GM12873 (cell line): ENCODE data around the gene NDUFA1.

Experiments
- TF ChIP-seq, protein P1 (sequence below): IDR thresholded peaks from 2 replicates; pipeline ENCODE4 v1.5.1; 2012; ENCODE audit warnings: low read depth, mild to moderate bottlenecking, moderate library complexity, low read length, control low read depth; ENCODE audit not compliant: insufficient read depth; ENCODE audit errors: missing control alignments

Gene NDUFA1

DNA sequence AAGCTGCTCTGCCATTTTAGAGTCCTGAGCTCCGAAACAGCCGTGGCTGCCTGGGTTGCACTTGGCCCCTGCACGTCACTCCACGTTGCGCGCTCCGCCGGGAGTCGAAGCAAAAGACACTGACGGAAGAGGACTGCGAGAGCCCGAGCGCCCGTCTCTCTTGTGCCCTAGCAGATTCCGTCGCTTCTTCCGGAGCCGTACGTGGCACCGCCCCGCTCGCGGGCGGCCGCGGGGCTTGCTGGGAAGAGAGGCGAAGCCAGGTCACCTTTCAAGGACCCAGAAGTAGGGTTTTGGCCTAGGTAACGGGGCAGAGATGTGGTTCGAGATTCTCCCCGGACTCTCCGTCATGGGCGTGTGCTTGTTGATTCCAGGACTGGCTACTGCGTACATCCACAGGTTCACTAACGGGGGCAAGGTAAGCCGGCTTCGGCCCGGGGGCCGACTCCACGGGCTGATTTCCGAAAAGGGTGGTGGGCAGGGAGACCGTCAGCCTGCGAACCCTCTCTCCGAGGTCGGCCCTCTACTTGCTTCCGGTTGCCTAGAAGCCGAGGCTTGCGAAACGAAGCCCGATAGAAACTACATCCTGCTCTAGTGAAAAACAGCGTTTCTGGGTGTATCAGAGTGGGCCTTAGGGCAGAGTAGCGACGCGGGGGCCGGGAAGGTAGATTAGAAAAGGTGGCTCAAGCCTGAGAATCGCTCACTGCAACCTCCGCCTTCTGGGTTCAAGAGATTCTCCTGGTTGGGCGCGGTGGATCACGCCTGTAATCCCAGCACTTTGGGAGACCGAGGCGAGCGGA is at the start of gene NDUFA1, which contains the start of gene RNF113A:
Gene NDUFA1 (plus strand): TSS at position 234 of the 797 bp plus-strand sequence. CDS start 80 bp downstream, at position 314.
Gene RNF113A (minus strand): TSS at position 135 of the 797 bp plus-strand sequence. CDS start 120 bp downstream, at position 15.
- TF ChIP-seq, protein P1, sequence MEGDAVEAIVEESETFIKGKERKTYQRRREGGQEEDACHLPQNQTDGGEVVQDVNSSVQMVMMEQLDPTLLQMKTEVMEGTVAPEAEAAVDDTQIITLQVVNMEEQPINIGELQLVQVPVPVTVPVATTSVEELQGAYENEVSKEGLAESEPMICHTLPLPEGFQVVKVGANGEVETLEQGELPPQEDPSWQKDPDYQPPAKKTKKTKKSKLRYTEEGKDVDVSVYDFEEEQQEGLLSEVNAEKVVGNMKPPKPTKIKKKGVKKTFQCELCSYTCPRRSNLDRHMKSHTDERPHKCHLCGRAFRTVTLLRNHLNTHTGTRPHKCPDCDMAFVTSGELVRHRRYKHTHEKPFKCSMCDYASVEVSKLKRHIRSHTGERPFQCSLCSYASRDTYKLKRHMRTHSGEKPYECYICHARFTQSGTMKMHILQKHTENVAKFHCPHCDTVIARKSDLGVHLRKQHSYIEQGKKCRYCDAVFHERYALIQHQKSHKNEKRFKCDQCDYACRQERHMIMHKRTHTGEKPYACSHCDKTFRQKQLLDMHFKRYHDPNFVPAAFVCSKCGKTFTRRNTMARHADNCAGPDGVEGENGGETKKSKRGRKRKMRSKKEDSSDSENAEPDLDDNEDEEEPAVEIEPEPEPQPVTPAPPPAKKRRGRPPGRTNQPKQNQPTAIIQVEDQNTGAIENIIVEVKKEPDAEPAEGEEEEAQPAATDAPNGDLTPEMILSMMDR: no peak

DNA sequence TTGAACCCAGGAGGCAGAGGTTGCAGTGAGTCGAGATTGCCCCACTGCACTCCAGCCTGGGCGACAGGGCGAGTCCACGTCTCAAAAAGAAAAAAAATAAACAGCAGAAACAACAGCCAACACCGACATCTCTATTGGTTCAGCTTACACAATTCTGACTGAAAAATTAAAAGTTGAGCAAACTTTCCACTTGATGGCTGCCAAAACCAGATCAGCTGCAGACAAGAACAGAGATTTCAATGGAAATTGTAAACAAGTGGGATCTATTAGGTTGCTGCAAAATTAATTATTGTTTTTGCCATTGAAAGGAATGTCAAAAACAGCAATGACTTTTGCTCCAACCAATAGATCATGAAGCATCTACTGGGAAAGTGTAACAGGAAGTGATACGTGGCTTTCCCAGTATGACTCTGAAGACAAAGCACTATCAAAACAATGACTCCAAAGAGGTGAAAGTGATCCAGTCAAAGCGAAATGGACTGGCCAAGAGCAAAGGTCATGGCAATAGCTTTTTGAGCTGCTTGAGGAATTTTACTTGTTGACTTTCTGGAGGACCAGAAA is 45.2 kb upstream of the NDUFA1 start:
- TF ChIP-seq, protein P1: no peak

DNA sequence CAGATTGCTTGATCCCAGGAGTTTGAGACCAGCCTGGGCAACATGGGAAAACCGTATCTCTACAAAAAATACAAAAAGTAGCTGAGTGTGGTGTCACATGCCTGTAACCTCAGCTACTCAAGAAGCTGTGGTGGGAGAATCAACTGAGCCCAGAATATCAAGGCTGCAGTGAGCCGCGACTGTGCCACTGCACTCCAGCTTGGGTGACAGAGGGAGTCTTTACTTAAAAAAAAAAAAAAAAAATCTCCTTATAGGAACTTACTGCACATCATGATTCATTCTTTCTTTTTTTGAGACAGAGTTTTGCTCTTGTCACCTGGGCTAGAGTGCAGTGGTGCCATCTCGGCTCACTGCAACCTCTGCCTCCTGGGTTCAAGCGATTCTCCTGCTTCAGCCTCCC is 43.2 kb upstream of the NDUFA1 start:
- TF ChIP-seq, protein P1: no peak

DNA sequence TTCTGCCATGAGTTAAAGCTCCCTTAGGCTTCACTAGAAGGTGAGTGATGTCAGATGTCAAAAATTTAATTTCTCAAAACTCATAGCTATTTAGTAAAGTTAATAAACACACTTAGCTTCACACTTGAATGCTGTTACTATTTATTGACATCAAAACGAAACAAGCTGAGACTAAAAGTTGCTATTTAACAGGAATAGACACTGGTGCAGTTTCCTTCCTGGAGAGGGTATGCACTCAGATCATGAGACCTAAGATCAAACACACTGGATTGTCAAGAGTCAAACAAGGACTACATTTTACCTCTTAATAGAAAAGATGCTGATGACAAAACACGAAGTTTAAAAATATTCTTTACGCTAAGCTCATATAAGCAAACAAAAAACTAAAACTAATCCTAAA is 37.7 kb upstream of the NDUFA1 start:
- TF ChIP-seq, protein P1: no peak

DNA sequence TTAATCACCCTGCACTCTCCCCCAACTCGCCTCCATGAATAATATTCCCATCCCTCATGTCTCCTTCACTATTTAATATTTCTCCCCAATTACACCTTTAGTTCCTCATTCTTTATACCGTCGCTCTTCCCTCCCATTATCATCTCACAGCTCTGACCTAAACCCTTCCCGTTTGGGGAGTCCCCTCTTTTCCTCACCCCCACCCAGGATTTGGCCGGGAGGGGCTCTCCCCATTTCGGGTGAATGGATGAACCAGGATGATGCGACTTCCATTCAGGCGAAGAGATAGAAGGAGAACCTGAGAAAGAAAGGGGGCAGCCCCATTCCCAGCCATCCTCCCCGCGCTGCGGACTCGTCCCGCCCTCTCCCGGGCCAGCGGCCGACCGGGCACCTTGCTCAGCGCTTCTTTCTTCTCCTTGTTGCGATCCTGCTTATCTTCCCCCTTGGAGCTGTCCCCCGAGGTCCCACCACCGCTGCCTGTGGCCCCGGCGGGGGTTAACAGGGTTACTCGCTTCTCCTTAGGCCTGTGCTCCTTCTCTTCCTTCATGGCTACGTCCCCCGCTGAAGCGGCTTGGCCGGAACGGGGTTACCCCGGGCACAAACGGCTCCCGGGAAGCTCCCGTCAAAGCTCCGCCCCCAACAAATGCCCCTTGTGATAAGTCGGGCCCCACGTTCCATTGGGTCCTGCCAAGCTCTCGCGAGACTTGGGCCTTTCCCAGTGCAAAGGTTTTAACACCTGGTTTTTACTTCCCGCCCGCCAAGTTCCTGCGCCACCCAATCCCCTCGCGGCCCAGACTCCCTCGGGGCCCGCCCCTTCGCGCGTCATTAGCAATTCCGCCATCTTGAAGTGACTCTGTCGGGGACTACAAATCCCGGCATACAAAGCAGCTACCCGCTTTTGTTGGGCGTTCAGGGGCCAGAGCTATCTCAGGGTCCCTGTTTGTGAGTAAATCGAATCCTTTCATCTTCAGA is 19.0 kb upstream of the NDUFA1 start, which contains the start of gene UPF3B:
Gene UPF3B (minus strand): TSS at position 582 of the 972 bp plus-strand sequence. CDS start 35 bp downstream, at position 547.
- TF ChIP-seq, protein P1: no peak

DNA sequence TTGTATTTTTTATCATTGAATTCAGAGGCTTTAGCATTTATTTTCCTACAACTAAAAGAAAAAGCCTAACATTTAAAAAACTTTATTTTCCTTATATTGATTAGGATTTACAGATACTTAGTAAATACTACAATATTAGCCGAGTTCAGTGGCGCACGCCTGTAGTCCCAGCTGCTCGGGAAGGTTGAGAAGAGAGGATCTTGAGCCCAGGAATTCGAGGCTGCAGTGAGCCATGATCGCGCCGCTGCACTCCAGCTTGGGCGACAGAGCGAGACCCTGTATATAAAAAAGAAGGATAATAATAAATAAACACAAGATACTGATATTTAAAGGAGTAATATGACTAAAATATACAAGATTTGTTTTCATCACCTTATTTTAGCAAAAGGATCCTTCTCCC is 18.2 kb upstream of the NDUFA1 start:
- TF ChIP-seq, protein P1: no peak
